HG03103 (cell line): ENCODE results near the gene TNIK.

Source experiments
- ATAC-seq: cut with Tn5 transposase; IDR thresholded peaks from one replicate; pipeline ENCODE4 v1.9.1; 2021; ENCODE audit warnings: low read depth; ENCODE audit not compliant: unreplicated experiment

The TNIK gene

DNA sequence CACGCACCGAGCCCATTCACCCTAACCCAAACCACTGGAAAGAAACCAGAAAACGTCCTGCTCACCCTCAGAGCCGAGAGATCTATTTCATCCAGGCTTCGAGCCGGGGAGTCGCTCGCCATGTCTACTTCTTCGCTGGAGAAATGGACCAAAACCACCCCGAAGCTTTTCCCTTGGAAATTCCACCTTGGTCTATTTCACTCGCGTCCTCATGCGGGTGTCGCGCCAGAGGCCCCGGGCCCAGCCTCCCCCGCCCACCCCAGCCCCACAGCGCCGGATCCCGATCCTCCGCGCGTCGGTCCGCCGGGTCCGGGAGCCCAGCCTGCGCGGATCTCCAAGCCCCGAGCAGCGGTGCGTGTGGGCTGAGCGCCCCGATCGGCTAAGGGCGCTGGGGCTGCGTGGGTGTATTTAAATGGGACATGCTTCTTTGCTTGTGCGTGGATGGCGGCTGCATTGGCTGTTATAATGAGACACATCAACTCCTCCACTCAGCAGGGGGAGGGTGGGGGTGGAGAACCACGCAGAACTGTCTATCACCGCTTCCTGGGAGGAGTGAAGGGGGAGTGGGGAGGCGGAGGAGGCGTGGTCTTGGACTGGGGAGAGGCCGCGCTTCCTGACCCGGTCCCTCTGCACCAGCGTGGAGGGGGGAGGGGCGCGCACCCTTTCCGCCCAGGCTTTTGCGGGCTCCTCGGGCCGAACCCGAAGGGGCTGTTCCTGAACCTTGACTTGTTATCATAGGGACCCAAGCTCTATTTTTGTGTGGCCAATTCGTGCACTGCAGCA lies at the start of gene TNIK:
TSS of gene TNIK (minus strand) at position 464 of the 783 bp plus-strand sequence. CDS start at position 122, 342 bp downstream.
- ATAC-seq: peak; percentile 69

DNA sequence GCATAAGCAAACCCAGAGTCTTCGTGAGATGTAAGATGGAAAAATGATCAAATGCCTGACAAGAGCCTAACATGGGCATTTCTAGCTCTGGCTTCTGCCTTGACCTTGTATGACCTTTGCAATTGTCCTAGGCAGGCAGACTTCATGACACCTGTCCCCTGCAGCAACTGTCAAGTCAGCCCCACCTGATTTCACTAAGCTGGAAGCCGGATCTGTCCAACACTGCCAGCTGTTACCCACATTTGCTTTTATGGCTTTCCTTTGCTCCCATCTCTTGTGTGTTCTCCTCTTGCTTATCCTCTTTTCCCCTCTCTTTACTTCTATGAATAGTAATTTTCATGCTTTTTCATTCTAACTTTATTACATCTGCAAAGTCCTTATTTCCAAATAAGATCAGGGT lies 48.5 kb upstream of the TNIK start:
- no peak for ATAC-seq

DNA sequence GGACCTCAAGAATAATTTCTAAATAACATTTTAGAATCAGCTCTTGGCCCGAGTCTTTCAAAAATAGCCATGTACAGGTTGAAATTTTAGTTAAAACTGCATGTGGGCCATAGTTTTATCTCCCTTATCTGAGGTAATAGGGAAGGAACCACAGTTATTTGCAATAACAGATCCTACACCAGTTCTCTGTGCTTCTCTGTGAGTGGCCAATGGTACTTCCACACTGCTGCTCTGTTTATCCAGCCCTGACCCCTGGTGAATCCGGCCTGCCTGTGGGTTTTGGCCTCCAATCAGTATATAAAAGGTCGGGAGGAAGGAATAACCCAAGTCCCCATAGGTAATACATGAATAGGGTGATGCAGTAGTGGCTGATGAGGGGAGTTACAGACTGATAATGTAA lies 48.0 kb upstream of the TNIK start:
- ATAC-seq: no peak

DNA sequence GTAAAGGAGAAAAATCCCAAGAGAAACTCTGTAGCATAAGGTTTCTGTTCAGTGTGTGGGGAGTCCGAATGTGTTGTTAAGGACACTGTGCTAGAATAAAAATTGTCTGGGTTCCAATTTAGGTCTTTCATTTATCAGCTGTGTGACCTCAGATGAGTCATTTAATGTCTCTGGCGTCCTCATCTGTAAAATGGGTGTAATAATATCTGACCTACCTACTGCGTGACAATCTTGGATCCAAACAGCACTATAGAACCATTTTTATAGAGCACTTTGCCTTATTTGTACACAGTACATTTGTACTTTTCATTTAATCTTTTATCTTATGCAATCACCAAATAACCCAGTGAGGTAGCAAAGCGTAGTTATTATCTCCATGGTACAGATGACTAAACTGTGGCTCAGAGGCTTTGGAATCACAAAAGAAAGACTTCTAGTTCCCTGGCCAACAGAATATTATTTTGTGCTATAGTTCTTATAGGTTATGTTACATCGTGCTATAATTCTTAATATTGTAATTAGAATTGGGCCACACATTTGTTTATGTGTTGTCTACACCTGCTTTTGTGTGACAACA lies 46.6 kb upstream of the TNIK start:
- no peak for ATAC-seq

DNA sequence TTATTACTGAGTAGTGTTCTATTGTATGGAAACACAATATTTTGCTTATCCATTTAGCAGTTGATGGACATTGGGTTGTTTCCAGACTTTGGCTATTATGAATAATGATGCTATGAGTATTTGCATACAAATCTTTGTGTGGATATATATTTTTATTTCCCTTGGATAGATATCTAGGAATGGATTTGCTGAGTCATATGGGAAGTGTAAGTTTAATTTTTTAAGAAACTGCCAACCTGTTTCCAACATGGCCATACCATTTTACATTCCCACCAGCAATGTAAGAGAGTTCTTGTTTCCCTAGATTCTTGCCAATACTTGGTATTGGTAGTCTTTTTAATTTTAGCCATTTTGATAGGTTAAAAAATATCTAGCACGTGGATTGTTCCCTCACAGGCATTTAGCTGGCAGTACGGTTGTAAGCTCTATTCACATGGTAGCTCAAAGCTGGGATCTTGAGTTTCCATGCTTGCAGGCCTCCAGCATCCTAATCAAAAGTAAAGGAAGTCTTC lies 45.7 kb upstream of the TNIK start:
- no peak for ATAC-seq

DNA sequence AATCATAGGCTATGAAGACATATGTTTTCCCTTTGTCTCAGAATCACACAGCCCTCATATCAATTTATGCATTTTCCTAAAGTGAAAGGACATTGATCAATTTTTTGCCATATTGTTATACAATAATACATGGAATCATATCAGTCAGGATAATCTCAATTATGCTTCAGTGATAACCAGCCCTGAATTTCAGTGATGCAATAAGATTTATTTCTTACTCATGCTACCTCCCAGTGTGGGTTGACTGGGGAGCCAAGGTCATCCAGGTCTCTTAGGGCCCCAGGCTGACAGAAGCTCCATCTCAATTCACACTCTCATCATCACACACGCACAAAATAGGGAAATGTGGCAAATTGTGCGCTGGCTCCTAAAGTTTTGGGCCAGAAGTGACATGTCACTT lies 44.2 kb upstream of the TNIK start:
- ATAC-seq: no peak

DNA sequence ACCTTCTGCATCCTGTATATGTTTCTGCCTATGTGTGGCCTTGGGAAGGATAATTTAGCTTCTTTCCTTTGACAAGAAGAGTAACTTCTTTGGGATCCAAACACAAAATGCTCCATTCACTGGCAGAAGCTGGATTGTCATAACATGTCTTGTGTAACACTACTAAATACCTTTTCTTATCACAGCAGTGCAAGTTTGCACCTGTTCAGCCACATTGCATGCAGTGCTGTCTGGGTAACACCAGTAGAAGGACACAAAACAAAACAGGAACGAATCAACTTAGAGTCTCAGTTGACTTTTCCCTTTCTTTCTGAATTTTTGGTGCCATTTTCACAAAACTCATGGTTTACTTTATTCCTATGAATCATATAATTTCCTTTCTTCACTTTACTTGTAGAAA lies 43.6 kb upstream of the TNIK start:
- ATAC-seq: no peak

DNA sequence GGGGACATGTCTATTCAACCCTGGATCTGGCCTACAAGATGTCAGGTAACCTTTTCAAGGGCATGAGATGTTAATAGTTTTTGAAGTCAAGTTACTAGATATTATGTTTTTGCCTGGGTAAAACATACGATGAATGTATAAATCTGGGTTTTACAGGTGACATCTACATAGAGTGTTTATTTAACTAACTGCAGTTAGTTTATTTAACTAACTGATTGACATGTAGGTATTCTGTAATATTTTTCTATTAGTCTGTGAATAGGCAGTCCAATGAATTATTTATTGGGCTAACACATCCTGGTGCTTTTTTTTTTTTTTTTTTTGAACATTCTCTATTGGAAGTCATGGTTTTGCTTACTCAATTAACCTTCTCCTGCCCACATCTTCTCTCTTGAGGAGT lies 38.7 kb upstream of the TNIK start:
- ATAC-seq: no peak

DNA sequence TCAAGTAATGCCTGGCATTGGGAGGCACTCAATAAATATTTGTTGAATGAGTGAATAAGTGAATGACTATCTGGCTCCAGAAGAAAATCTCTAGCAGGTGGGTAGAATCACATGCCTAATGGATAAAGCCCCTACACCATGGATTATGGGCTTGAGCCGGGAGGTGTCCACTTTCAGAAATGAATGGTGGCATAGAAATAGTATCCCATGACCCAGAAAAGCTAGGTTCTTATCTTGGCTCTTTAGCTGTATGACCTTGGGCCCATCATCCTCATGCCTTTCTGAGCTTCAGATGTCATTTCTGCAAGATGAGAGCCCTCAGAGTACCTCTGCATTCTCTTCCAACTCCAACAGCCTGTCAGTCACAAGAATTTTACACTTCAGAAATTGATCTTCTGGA lies 37.3 kb upstream of the TNIK start:
- no peak for ATAC-seq

DNA sequence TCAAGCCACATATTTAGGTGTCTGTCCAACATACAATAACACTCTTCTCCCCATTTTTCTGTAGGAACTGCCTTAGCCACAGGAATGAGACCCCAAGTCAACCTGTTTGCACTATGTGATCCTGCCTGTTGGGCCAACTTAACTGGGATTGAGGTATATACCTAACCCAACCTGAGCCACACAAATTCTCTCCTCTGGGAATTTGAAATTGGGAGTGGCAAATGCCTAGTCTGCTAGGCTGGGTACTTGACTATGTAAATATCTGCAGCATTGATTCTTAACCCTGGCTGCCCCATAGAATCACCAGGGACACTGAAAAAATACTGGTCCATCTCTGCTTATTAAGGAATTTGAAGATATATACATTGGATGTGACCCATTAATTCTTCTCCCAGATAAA lies 35.2 kb upstream of the TNIK start:
- ATAC-seq: no peak

DNA sequence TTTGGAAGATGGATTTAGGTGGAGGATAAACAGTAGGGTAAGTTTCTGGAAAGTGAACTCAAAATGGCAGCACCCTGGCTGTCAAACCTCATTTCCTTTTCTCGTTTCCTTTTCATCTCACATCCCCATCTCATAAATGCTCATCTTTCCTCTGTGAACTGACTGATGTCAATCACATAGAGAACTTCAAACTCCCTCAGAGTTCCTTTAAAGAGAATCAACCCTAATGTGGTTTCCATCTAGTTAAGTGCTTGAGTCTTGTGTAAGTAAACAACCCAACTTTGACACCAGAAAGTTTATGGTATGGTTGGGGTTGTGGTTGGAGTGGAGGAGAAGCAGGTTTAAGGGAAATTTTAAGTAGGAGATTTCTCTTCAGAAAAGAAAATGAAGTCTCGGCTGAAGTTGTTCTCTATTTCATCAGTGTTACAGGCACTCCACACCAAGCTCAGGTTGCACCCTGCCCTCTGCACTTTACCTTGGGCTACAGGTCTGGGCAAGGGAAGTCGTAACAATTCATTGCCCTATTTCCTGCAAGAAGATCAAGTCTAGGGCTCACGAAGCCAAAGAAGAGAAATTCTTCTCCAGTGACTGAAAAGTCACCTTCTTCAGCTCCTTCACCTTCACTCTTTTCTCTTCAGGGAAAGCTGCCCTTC lies 34.4 kb upstream of the TNIK start:
- ATAC-seq: no peak

DNA sequence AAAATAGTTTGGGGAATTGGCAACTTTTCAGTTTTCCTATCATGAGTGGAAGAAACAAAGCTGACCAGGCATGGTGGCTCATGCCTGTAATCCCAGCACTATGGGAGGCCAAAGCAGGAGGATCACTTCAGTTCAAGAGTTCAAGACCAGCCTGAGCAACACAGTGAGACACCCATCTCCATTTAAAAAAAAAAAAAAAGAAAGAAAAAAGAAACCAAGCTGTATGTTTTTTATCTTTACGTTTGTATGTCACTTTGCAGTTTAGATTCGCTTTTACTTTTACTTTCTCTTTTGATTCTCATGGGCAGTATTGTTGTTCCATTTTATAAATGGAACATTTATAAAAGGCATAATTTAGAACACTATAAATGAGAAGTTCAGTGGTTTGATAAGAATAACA lies 31.2 kb upstream of the TNIK start:
- ATAC-seq: no peak

DNA sequence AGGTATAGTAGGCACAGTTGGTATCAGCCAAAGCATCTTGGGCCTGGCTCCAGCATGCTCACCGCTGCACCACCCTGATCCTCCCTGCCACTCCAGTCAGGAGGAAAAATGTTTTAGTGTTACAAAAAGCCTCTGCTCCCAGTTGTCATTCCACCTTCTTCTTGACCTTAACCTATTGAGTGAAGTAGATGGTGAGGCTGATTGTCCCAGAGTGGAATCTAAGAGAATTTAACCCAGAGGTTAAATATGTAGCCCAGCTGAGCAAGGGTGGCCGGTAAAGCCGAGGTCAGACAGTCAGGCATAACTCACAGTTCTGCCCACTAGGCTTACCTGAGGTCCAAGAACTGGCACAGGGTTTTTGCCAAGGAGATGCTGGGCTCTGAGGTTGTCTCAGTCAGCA lies 30.7 kb upstream of the TNIK start:
- ATAC-seq: no peak

DNA sequence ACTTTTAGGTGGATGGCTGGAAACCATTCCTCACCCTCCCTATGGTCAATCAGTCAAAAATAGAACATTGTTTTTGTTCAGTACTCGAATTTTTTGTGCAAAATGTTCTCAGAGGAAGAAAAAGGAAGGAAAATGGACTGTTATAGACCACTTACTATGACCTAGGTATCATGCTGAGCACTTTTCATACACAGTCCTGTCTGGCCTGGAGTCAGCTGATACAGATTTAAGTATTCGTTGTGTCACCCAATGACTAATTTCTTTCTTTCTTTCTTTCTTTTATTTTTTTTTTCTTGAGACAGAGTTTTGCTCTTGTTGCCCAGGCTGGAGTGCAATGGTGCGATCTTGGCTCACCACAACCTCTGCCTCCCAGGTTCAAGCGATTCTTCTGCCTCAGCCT lies 29.1 kb upstream of the TNIK start:
- ATAC-seq: no peak

DNA sequence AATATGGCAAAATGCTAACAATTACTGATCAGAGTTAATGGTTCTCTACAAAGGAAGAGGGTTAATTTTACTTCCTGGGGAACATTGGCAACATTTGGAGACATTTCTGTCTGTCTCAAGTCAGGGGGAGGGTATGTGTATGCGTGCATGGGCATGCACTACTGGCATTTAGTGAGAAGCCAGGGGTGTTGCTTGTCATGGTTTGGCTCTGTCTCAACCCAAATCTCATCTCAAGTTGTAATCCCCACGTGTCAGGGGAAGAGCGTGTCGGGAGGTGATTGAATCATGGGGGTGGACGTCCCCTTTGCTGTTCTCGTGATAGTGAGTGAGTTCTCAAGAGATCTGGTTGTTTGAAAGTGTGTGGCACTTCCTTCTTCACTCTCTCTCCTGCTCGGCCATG lies 28.3 kb upstream of the TNIK start:
- no peak for ATAC-seq

DNA sequence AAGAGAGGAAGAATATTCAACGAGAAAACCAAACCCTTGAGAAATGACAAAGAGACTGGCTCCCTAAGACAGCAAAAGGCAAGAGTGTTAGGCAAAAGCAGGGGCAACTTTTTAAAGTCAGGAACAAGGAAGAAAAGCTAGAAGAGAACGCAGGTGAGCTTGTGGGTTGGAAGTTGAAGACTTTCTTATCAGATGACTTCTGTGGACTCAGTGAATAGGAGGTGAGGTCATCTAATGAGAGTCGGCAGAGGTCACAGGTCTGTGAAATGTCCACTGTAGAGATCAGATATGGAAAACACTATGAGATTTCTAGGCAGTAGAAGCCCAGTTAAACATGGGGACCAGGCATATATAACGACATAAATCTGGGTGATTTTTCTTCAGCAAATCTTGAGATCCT lies 27.2 kb upstream of the TNIK start:
- no peak for ATAC-seq

DNA sequence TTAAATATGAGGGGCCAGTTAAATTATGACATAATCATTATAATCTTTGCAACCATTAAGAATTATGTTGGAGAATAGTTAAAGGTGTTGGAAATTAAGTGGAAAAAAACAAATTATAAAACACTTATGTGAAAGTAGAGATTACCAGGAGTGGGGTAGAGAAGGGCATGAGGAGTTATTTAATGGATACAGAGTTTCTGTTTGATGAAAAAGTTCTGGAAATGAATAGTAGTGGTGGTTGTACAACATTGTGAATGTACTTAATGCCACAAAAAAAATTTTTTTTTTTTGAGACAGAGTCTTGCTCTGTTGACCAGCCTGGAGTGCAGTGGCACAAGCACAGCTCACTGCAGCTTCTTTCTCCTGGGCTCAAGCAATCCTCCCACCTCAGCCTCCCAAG lies 25.1 kb upstream of the TNIK start:
- no peak for ATAC-seq

DNA sequence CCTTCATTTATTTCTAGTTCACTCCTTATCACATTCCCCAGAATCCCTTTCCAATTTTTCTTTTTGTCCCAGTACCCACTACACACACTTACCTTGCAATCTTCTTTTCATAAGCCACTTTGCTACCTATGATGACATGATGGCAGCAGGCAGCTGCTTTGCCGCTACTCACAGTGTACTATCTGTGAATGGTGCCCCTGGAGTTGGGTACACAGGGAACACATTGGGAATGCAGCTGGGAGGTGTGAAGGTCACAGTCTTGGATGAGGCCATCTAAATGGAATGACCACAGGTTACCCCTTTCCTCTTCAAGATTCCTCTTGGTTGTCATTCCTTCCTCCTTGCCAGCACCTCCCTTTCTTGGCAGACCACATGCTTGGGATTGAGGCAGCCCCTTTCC lies 20.8 kb upstream of the TNIK start:
- no peak for ATAC-seq

DNA sequence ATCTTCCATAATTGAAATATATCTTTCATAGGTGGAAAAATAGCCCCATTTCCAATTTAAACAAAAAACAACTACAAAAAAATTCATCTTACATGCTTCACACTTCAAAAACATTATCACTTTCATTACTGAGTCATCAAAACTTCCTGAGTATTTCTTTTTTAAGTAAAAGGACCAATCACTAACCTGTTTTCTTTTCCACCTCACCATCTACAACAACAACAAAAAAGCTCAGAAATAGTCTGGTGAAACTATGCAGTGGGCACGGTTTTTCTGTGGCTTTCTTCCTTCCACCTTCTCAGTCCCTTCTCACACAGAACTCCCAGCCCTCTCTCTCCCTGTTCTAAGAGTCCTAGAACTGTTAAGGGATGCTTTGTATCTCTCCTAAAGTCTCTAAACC lies 20.3 kb upstream of the TNIK start:
- ATAC-seq: peak; percentile 79

DNA sequence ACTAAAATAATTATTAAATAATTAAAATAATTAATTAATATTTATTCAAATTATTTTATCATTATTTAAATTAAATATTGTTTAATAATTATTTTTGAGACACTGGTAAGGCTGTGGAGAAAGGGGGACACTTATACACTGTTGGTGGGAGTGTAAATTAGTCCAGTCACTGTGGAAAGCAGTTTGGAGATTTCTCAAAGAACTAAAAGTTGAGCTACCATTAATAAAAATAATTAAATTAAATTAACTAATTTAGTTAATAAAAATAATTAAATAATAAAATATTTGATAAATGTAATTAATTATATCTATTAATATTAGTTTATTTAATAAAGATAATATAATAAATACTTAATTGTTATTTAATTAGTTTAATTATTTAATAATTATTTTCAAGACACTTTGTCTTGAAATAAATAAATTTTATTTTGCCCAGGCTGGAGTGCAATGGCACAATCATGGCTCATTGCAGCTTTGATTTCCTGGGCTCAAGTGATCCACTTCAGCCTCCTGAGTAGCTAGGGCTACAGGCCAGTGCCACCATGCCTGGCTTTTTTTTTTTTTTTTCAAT lies 16.4 kb upstream of the TNIK start:
- no peak for ATAC-seq

DNA sequence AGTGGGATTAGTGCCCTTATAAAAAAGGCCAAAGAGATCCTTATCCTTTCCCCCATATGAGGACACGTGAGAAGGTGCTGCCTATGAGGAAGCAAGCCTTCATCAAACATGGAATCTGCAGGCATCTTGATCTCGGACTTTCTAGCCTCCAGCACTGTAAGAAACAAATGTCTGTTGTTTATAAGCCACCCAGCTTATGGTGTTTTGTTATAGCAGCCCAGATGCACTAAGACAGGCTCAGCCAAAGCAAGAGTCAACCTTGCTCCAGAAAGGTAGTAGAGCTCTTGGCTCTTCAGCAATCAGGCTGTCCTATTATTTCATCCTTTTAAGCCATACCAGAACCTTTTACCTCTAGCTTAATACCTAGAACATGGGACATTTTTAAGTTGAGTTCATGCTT lies 12.3 kb upstream of the TNIK start:
- no peak for ATAC-seq
